ENCODE data around the gene FAM13C. TPM values are rescaled to one million over a fixed set of nuclear protein-coding genes. Genes with fewer than 3 reads are reported as not detected.

The FAM13C gene
- total and polyA plus RNA-seq, 2 of the 4 experiments (the other 2 are of a cell fraction): 1.6 to 2.9 TPM

GRCh38 chr10:59299933-59300332 lies 62.4 kb downstream of the FAM13C start:
- CTCF ChIA-PET: no interaction called here

More at GRCh38 chr10:59299933-59300332, 62.4 kb downstream of the FAM13C start:
- H2BK20ac ChIP-seq (ENCODE audit: low read depth, low read length): no peak overlapping the region
- H4K91ac ChIP-seq (ENCODE audit: insufficient read depth, low read depth, low read length): no peak overlapping the region
- intact Hi-C loops (cut with micrococcal nuclease) (no loop called here), in situ Hi-C loops (cut with MboI; ENCODE audit: low sequenced_read_pairs) (no loop called here), dilution Hi-C loops (cut with HindIII; ENCODE audit: low sequenced_read_pairs, unreplicated experiment) (no loop called here)
- H2AFZ ChIP-seq (replicated peaks; ENCODE audit: low read length, poor library complexity): no peak overlapping the region
- no peaks in the 10 kb centered on the region for H3K27me3 ChIP-seq (ENCODE audit: control insufficient read depth, insufficient read depth, low read length)
- no peaks in the 10 kb centered on the region for H3K36me3 ChIP-seq (ENCODE audit: control insufficient read depth, insufficient read depth, low read length)
- no peak overlapping the region for H2BK120ac ChIP-seq (ENCODE audit: low read depth, low read length)
- H4K8ac ChIP-seq (ENCODE audit: low read depth in 2 of 2, low read length in 2 of 2): no peak overlapping the region
- no peak overlapping the region for H3K14ac ChIP-seq (replicated peaks; ENCODE audit: low read depth, low read length)
- H3K4ac ChIP-seq (ENCODE audit: low read depth, low read length): no peak overlapping the region
- no peaks in the 10 kb centered on the region for H3K9me1 ChIP-seq (ENCODE audit: insufficient read depth, low read length)
- H3K56ac ChIP-seq (ENCODE audit: extremely low read depth, insufficient read depth, low read length): no peak overlapping the region
- no peak overlapping the region for H3K27ac ChIP-seq (ENCODE audit: insufficient read depth, low read length)
- no peak overlapping the region for H3K4me3 ChIP-seq (ENCODE audit: insufficient read depth, low read depth, low read length)
- no peak overlapping the region for H3K18ac ChIP-seq (ENCODE audit: low read depth, low read length)
- H3K9me3 ChIP-seq (ENCODE audit: control insufficient read depth, insufficient read depth, low read length): no peaks in the 10 kb centered on the region
- no peak for ATAC-seq (ENCODE audit: low read depth)
- BruUV-seq (replicated peaks): no TSS peak
- no peak overlapping the region for H2AK5ac ChIP-seq (ENCODE audit: low read depth, low read length)
- no peak overlapping the region for H2AK9ac ChIP-seq (replicated peaks; ENCODE audit: low read depth, low read length, poor library complexity)
- TF ChIP-seq SMC3 (IDR thresholded peaks at IDR 0.05; ENCODE audit: low read depth, low read length) (no peak), USF2 (IDR thresholded peaks at IDR 0.05; ENCODE audit: low read depth, low read length) (no peak), RCOR1 (IDR thresholded peaks at IDR 0.05; ENCODE audit: insufficient replicate concordance, low read length) (no peak), CHD1 (IDR thresholded peaks at IDR 0.05; ENCODE audit: low read depth, low read length) (no peak), NFE2L2 (IDR thresholded peaks at IDR 0.05; ENCODE audit: low read depth, low read length) (no peak), BHLHE40 (IDR thresholded peaks at IDR 0.05; ENCODE audit: low read depth, low read length) (no peak), POLR2A (IDR thresholded peaks at IDR 0.05; ENCODE audit: low read depth, low read length) (no peak), MXI1 (IDR thresholded peaks at IDR 0.05; ENCODE audit: borderline replicate concordance, low read depth, low read length) (no peak)
- H2BK5ac ChIP-seq (ENCODE audit: low read depth, low read length, poor library complexity, severe bottlenecking): no peak overlapping the region
- DNase-seq: no peak
- H3K4me2 ChIP-seq (ENCODE audit: low read depth, low read length): no peak overlapping the region
- H4K5ac ChIP-seq (ENCODE audit: low read depth, low read length): no peak overlapping the region
- POLR2A ChIA-PET (ENCODE audit: unreplicated experiment): no interaction called here
- no peak overlapping the region for H2BK15ac ChIP-seq (ENCODE audit: low read depth, low read length)
- WGBS, 2 experiments (ENCODE audit: extremely low coverage in 2 of 2, insufficient read length in 1 of 2): no CpG with 5 or more reads among the region's 5 CpGs
- no peak overlapping the region for H3K9ac ChIP-seq (ENCODE audit: low read depth, low read length)
- H3K4me1 ChIP-seq (ENCODE audit: control insufficient read depth, insufficient read depth, low read length): peaks cover 3% of the 10 kb centered on the region; the same call in 1 of the 2 replicates
- H3K79me1 ChIP-seq (ENCODE audit: low read depth in 1 of 2, low read length in 2 of 2): no peaks in the 10 kb centered on the region
- no peaks in the 10 kb centered on the region for H4K20me1 ChIP-seq (ENCODE audit: insufficient read depth, low read length)
- H3K23ac ChIP-seq (ENCODE audit: low read depth, low read length): no peak overlapping the region
